CD4-positive, alpha-beta memory T cell (primary cell): ENCODE results near the gene D2HGDH. TPM values are rescaled to one million over a fixed set of nuclear protein-coding genes. Genes with fewer than 3 reads are reported as not detected.
"Not testable (repeated sequence)": the region's sequence is repeated elsewhere in the genome, so short reads cannot be mapped to it uniquely, and the experiment has no call there.

ENCODE experiments used
- CTCF ChIA-PET: fragments of 350-600 bp; sonication (Branson Sonifier 250); formaldehyde crosslinking; loops from one replicate; lab custom pipeline; 2021; ENCODE audit warnings: inconsistent platforms; ENCODE audit not compliant: partially characterized antibody; lab: Charles Lee
- POLR2A ChIA-PET: fragments of 350-600 bp; sonication (Branson Sonifier 250); formaldehyde crosslinking; loops from one replicate; lab custom pipeline; 2021; ENCODE audit not compliant: partially characterized antibody; lab: Charles Lee
- DNase-seq, 5 donors: peaks; one replicate each; pipeline versions ENCODE4 v3.0.0 to v3.0.0-alpha.2; 2020 to 2022; ENCODE audit warnings: mixed read lengths in 1 of 5
- H3K27ac ChIP-seq: one replicate; pipeline ENCODE4 v1.7.0; 2013; ENCODE audit warnings: low read depth, low read length
- H3K27me3 ChIP-seq: 2 replicates; pipeline ENCODE4 v1.7.0; 2013; ENCODE audit warnings: mild to moderate bottlenecking, low read length, moderate library complexity; ENCODE audit not compliant: insufficient read depth
- H3K36me3 ChIP-seq: 2 replicates; pipeline ENCODE4 v1.7.0; 2013; ENCODE audit warnings: mild to moderate bottlenecking, low read length, moderate library complexity; ENCODE audit not compliant: insufficient read depth
- H3K4me1 ChIP-seq: 2 replicates; pipeline ENCODE4 v1.7.0; 2013; ENCODE audit warnings: mild to moderate bottlenecking, low read length, moderate library complexity; ENCODE audit not compliant: insufficient read depth
- H3K4me3 ChIP-seq, 2 donors: one replicate each; pipeline ENCODE4 v1.7.0; 2013; ENCODE audit warnings: low read length in 2 of 2, mild to moderate bottlenecking in 1 of 2
- H3K9me3 ChIP-seq, 2 donors: one replicate each; pipeline ENCODE4 v1.7.0; 2013; ENCODE audit warnings: low read length in 2 of 2, control low read depth in 1 of 2; ENCODE audit not compliant: control insufficient read depth in 1 of 2
- H3K27ac Mint-ChIP-seq, 7 donors: one replicate each; pipeline ENCODE4 v1.8.0; 2020 to 2021; ENCODE audit warnings: mixed read lengths in 7 of 7, mild to moderate bottlenecking in 6 of 7, inconsistent platforms in 3 of 7, moderate library complexity in 3 of 7
- H3K27me3 Mint-ChIP-seq, 2 donors: one replicate each; pipeline ENCODE4 v1.8.0; 2020 to 2021; ENCODE audit warnings: mixed read lengths in 2 of 2
- H3K36me3 Mint-ChIP-seq, 2 donors: one replicate each; pipeline ENCODE4 v1.8.0; 2020 to 2021; ENCODE audit warnings: mixed read lengths in 2 of 2, inconsistent platforms in 1 of 2, mild to moderate bottlenecking in 1 of 2
- H3K4me1 Mint-ChIP-seq, 4 donors: one replicate each; pipeline ENCODE4 v1.8.0; 2020 to 2021; ENCODE audit warnings: mixed read lengths in 4 of 4, mild to moderate bottlenecking in 1 of 4
- H3K4me3 Mint-ChIP-seq, 8 donors: one replicate each; pipeline ENCODE4 v1.8.0; 2020 to 2021; ENCODE audit warnings: mixed read lengths in 8 of 8, mild to moderate bottlenecking in 7 of 8, moderate library complexity in 6 of 8, inconsistent platforms in 3 of 8
- H3K9me3 Mint-ChIP-seq, 8 donors: one replicate each; pipeline ENCODE4 v1.8.0; 2020 to 2021; ENCODE audit warnings: mixed read lengths in 8 of 8, mild to moderate bottlenecking in 5 of 8, inconsistent platforms in 3 of 8, moderate library complexity in 1 of 8
- intact Hi-C: fragments of 100-400 bp; cut with micrococcal nuclease; formaldehyde crosslinking; loops from one replicate; pipeline ENCODE4 v1.15.1; 2023
- polyA plus RNA-seq, 2 donors: library from polyadenylated mRNA; unstranded; fragments of 300-500 nt; fragmentation: Illumina TruSeq; gene quantifications; one replicate each; pipeline ENCODE4 v1.2.3, GENCODE V29; 2021
- total RNA-seq, 2 experiments: library from RNA; stranded (reverse); gene quantifications; one replicate each; pipeline ENCODE4 v1.2.3, GENCODE V29; 2021

Gene D2HGDH
- total and polyA plus RNA-seq, 4 experiments from 2014 or later = 0.93 to 53.9 (median 27.3) TPM

DNA sequence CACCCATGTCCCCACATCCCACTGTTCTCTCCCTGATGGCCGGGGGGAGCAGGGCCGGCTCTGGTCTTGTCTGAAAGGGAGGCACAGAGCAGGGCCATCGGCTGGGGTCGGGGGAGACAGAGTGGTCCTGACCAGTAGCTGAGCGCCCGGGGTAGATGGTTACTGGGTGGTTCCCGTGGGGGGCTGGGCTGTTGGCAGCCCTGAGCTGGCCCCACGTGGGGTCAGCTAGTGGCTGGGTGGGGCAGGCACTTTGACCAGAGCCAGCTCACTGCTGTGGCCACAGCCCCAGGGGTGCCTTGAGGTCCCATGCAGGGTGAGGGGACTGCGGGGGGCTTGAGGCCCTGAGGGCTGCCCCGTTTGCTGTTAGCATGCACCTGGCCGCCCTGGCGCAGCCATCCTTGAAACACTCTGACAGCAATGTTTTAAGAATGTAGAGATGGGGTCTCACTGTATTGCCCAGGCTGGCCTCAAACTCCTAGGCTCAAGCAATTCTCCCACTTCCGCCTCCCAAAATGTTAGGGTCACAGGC is 62.2 kb downstream of the D2HGDH start:
- H3K4me1 Mint-ChIP-seq = peaks cover 0 to 4% (median under 1%) of the 10 kb centered on the region in 4 donors
- Histone ChIP-seq H3K4me1 (no peaks in the 10 kb centered on the region), H3K36me3 (no peaks in the 10 kb centered on the region), H3K27me3 (no peaks in the 10 kb centered on the region), H3K9me3 (no peaks in the 10 kb centered on the region), H3K4me3 (no peak overlapping the region), H3K27ac (no peak overlapping the region)
- POLR2A ChIA-PET = no interaction called here
- no peak for DNase-seq
- H3K36me3 Mint-ChIP-seq = no peaks in the 10 kb centered on the region
- intact Hi-C loops = no loop called here
- no peak overlapping the region for H3K27ac Mint-ChIP-seq
- H3K27me3 Mint-ChIP-seq = no peaks in the 10 kb centered on the region
- CTCF ChIA-PET = interaction anchor here (1.5 kb wide), 1 partner anchor 82 kb away, joined by 3 read pairs; no protein-coding TSS in a partner anchor
- no peaks in the 10 kb centered on the region for H3K9me3 Mint-ChIP-seq
- H3K4me3 Mint-ChIP-seq = no peak overlapping the region

DNA sequence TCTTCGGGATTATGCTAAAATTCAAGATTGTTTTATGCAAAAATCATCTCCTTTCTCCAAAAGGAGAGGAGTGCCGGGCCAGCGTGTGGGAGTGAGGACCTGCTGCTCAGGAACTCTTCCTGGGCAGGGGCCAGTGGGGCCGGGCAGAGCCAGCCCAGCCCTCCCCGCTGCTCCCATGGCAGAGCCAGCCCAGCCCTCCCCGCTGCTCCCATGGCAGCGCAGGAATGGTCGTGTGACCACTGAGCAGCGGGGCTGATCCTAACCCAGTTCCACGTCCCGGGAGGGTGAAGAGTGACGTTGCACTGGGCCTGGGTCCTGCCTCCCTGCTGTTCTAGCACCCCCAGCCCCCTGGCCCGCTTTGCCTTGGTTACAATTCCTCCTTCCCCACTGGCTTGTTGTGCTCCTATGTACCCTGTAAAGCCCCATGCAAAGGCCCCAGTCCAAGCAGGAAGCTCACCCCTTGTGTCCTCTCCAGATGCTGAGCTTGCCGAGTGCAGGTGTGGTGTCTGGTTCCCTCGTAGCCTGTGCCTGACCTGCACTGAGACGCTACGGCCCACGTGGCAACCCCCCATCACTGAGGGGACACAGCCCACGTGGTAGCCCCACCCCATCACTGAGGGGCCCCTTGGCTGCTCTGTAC is 63.1 kb downstream of the D2HGDH start:
- DNase-seq = no peak
- H3K4me3 Mint-ChIP-seq = no peak overlapping the region
- H3K36me3 ChIP-seq = no peaks in the 10 kb centered on the region
- H3K36me3 Mint-ChIP-seq = no peaks in the 10 kb centered on the region
- intact Hi-C loops = no loop called here
- ChIA-PET POLR2A (no interaction called here), CTCF (no interaction called here)
- no peaks in the 10 kb centered on the region for H3K4me1 ChIP-seq
- no peak overlapping the region for H3K4me3 ChIP-seq
- H3K27me3 Mint-ChIP-seq = no peaks in the 10 kb centered on the region
- no peaks in the 10 kb centered on the region for H3K9me3 Mint-ChIP-seq
- no peaks in the 10 kb centered on the region for H3K9me3 ChIP-seq
- H3K27ac Mint-ChIP-seq = no peak overlapping the region
- H3K4me1 Mint-ChIP-seq = peaks cover 0 to 4% (median under 1%) of the 10 kb centered on the region in 4 donors
- H3K27ac ChIP-seq = no peak overlapping the region
- H3K27me3 ChIP-seq = no peaks in the 10 kb centered on the region

DNA sequence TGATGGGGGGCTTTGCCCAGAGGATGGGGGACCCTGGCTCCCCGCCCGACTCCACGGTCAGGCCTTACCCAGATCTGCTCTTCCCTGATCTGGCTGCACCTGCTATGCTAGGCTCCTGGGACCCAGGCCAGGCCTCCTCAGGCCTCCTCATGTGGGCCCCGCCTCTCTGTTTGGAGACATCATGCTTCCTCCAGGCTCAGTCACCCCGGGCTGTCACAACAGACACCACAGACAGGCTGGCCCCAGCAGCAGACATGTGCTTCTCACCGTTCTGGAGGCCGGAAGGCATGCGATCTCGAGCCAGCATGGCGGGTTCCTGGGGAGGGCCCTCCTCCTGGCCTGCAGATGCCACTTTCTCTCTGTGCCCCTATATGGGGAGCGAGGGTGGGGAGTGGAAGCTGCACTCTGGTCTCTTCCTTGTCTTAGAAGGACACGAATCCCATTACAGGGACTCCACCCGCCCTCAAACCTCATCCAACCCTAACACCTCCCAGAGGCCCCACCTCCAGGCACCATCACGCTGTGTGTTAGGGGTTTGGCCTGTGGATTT is 63.7 kb downstream of the D2HGDH start:
- Histone ChIP-seq H3K4me3 (no peak overlapping the region), H3K36me3 (no peaks in the 10 kb centered on the region), H3K9me3 (no peaks in the 10 kb centered on the region), H3K27ac (no peak overlapping the region), H3K4me1 (peaks cover 4% of the 10 kb centered on the region), H3K27me3 (no peaks in the 10 kb centered on the region)
- CTCF ChIA-PET = no interaction called here
- no peak overlapping the region for H3K27ac Mint-ChIP-seq
- H3K36me3 Mint-ChIP-seq = no peaks in the 10 kb centered on the region
- no peaks in the 10 kb centered on the region for H3K27me3 Mint-ChIP-seq
- no peaks in the 10 kb centered on the region for H3K9me3 Mint-ChIP-seq
- peaks cover 0 to 4% (median under 1%) of the 10 kb centered on the region in 4 donors for H3K4me1 Mint-ChIP-seq
- POLR2A ChIA-PET = no interaction called here
- DNase-seq = no peak
- no peak overlapping the region for H3K4me3 Mint-ChIP-seq
- intact Hi-C loops = no loop called here

DNA sequence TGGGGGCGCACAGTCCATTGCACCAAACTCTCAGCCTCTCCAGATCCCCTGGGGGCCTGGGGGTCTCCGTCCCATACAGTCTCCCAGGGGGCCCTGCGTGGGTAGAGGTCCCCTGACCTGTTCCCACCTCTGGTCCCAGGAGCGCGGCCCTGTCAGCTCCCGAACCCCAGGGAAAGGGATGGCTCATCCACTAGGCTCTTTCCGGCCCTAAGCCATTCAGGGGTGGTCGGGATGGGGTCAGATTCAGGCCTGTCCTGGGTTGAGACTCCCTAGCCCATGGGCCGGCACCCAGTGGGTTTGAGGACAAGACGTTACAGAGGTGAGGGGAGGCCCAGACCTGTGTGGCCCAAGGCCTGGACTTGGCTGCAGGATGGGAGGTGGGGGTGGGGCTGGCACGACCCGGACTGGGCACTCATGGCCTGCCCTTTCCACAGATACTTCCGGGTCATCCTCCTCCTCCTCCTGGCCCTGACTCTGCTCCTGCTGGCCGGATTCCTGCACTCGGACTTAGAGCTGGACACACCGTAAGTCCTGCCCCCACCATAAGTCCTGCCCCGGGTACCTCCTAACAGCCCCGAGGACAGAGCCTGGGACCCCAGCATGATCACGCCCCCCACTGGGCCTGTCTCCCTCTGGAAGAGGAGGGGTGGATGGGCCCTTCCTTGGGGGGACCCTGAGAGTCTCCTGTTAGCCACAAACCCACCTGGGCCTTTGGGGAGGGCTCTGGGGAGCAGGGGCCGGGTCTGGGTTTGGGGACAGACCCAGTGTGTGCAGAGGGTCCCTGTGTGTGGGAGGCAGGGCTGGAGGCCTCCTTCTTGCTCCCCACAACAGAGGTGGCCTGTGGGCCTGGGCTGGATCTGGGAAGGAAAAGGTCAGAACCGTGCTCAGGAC is 64.4 kb downstream of the D2HGDH start:
- H3K27ac Mint-ChIP-seq = no peak overlapping the region
- no peaks in the 10 kb centered on the region for H3K36me3 ChIP-seq
- peaks cover 9% of the 10 kb centered on the region for H3K4me1 ChIP-seq
- H3K4me3 Mint-ChIP-seq = no peak overlapping the region
- no peaks in the 10 kb centered on the region for H3K36me3 Mint-ChIP-seq
- no peaks in the 10 kb centered on the region for H3K9me3 Mint-ChIP-seq
- no peak overlapping the region for H3K4me3 ChIP-seq
- CTCF ChIA-PET = no interaction called here
- no peaks in the 10 kb centered on the region for H3K27me3 ChIP-seq
- H3K4me1 Mint-ChIP-seq = peaks cover 0 to 8% (median 3%) of the 10 kb centered on the region in 4 donors
- intact Hi-C loops = no loop called here
- no peaks in the 10 kb centered on the region for H3K27me3 Mint-ChIP-seq
- no peak for DNase-seq
- no peak overlapping the region for H3K27ac ChIP-seq
- H3K9me3 ChIP-seq = no peaks in the 10 kb centered on the region
- POLR2A ChIA-PET = no interaction called here

DNA sequence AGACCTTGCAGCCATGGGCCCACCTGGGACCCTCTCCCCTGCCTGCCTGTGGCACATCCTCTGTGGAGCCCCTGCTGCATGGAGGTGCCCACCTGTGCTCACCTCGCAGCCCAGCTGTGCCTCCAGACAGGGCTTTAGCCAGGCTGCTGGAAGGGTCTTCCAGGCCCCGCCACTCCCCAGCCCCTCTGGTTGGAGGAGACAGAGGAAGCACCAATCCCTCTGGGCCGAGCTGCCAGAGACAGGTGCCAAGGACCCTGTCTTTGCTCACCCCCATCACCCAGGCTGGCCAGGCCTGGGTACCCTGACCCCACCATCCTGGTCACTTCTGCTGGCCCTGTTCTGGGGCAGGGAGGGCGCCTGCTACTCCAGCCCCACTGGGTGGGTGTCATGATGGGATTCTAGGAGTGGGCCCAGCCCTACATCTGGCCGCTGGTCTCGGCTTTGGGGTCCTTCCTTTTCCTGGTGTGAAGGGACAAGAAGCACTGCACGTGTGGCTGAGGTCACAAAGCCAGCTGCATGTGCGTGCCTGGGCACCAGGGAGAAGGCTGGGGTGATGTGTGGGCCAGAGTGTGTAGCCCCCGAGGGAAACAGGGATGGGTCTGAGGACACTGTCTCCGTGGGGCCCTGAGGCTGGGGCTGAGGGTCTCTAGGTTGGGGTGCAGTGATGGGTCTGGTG is 65.2 kb downstream of the D2HGDH start:
- intact Hi-C loops = loop anchor here (5.0 kb wide), 1 partner anchor 37 kb away; no protein-coding TSS in a partner anchor

DNA sequence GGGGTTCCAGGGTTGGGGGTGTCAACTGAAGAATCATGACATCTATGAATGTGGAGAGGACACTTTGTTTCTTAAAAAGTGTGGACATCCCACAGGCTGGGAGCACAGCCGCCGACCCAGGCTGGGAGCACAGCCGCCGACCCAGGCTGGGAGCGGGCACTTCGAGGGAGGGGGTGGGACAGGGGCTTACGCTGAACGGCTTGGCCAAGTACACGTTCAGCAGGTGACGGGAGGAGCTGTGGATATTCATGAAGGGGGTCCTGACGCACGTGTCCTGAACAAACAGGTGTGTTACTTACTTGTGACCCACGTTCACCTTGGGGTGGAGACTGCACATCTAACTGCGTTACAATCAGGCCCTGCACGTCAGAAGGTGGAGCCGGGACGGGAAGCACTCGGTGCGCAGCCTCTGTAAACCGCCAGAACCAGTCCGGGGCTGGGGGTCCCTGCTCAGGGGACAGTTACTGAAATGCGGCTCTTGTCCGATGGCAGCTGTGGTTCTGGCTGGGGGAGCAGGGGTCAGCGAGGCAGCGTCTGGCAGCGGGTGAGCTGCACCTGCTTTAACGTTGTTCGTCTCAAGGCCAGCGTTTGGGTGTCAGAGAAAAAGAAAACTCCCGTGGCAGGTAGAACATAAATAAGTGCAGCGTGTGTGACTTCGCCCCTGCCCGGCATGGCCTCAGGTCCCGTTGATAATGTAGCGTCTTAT is 65.9 kb downstream of the D2HGDH start:
- peaks cover 20% of the 10 kb centered on the region for H3K4me1 ChIP-seq
- H3K4me1 Mint-ChIP-seq = peaks cover 2 to 12% (median 8%) of the 10 kb centered on the region in 4 donors
- H3K4me3 Mint-ChIP-seq, H3K27ac ChIP-seq, CTCF ChIA-PET, DNase-seq, H3K4me3 ChIP-seq, H3K36me3 Mint-ChIP-seq, H3K27me3 Mint-ChIP-seq, H3K27ac Mint-ChIP-seq, POLR2A ChIA-PET, H3K9me3 Mint-ChIP-seq, H3K36me3 ChIP-seq, H3K27me3 ChIP-seq, H3K9me3 ChIP-seq: not testable (repeated sequence)
- intact Hi-C loops = loop anchor here (5.0 kb wide), 1 partner anchor 38 kb away; no protein-coding TSS in a partner anchor

More for the DNA sequence above, 65.2 kb downstream of the D2HGDH start:
- H3K4me1 Mint-ChIP-seq = peaks cover 1 to 8% (median 6%) of the 10 kb centered on the region in 4 donors
- H3K27me3 ChIP-seq = no peaks in the 10 kb centered on the region
- no peak for DNase-seq
- peaks cover 17% of the 10 kb centered on the region for H3K4me1 ChIP-seq
- ChIA-PET CTCF (no interaction called here), POLR2A (no interaction called here)
- no peaks in the 10 kb centered on the region for H3K9me3 Mint-ChIP-seq
- H3K27me3 Mint-ChIP-seq = no peaks in the 10 kb centered on the region
- no peaks in the 10 kb centered on the region for H3K36me3 Mint-ChIP-seq
- no peak overlapping the region for H3K4me3 ChIP-seq
- no peak overlapping the region for H3K4me3 Mint-ChIP-seq
- H3K27ac Mint-ChIP-seq = no peak overlapping the region
- H3K27ac ChIP-seq = no peak overlapping the region
- H3K9me3 ChIP-seq = no peaks in the 10 kb centered on the region
- no peaks in the 10 kb centered on the region for H3K36me3 ChIP-seq
